Cortex of kidney (tissue), 1 donor: ENCODE data around the gene FMN1.

ENCODE experiments used
- DNase-seq: peaks from one replicate; lab custom pipeline; 2025; lab: John Stamatoyannopoulos, UW

FMN1 gene

GRCh38 chr15:33119865-33120264 is 74.6 kb downstream of the FMN1 start:
- no peak for DNase-seq

GRCh38 chr15:33119273-33119672 is 75.2 kb downstream of the FMN1 start:
- DNase-seq: no peak

DNA sequence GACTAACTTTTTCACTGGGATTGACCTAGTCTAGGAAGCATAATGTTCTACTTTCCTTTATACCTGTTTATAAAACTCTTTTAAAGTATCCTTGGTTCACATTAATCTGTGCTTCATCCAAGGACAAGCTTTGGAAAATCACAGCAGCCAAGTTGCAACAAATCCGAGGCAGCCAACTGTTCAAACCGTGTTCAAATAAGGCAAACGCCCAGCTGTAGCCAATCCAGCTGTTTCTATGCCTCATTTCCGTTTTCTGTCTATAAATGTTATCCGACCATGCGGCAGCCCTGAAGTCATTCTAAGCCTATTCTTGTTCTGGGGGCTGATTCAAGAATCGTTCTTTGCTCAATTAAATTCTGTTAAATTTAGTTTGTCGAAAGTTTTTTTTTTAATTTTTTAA is 78.3 kb downstream of the FMN1 start:
- DNase-seq: no peak

GRCh38 chr15:33115191-33115861 is 79.2 kb downstream of the FMN1 start:
- DNase-seq: no peak

DNA sequence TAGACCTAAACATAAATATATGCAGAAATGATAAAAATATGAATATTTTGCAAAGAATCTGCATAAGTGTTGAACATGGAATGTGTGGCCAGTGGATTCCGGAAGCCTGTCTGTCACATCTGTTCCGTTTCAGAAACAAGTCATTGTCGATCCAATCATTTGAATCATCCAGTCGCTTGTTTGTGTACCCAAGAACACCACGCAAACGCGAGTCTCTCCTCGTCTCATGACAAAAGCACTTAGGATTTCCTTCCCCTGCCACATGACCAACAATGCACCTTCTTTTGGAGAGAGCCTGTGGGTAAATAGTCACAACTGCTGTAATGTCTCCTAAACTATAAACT is 80.2 kb downstream of the FMN1 start:
- no peak for DNase-seq

DNA sequence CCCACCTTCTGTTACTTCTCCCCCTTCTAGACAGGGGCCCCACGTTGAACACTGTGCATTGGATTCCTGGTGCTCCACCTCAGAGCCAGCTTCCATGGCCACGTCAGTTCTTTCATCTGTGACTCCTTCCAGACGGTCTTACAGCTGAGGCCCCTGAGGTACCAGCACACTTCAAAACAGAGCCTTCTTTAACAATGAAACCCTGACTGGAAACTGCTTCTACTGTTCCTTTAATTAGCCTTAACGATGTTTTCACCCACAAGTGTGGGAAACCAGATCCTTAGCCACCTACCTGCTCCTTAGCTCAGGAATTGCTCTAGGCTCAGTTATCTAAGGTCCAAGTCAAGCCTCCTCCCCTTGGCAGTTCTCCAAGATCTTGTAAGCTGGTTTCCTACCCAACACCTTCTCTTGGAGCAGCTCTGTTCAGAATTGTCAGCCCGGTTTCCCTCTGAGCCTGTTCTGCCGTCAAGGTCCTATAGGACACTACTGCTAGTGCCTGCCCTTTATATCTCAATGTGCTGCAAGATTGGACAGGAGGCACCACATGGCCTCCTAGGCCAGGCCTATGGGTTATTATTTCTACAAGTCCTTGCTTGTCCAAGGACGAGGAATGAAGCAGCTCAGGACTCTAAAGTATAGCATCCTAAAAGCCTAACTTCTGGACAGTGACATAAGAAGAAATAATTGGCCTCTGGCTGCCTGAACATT is 80.7 kb downstream of the FMN1 start:
- no peak for DNase-seq

DNA sequence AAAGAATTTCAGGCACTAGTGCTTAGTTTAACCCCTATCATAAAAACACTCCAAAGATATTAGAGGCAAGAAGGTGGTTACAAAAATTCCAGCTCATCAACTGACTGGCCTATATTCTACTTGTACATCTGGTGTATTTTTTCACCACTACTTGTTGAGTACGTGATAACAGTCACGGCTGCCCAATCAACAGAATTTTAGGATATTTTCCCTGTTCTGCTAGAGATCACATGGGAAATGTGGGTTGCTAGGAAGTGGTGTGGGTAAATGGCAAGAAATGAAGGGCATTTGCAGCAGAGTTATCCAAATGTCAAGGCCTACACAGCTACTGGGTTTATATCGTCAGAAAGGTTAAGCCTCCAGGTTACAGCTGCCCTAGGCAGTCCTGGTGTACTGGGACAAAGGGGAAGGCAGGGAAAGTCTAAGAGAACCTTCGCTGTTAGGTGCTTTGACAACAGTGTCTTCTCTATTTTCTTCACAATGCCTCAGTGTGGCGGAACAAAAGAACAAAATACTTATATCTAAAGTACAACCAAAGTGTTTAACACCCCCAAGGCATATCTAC is 81.9 kb downstream of the FMN1 start:
- no peak for DNase-seq

DNA sequence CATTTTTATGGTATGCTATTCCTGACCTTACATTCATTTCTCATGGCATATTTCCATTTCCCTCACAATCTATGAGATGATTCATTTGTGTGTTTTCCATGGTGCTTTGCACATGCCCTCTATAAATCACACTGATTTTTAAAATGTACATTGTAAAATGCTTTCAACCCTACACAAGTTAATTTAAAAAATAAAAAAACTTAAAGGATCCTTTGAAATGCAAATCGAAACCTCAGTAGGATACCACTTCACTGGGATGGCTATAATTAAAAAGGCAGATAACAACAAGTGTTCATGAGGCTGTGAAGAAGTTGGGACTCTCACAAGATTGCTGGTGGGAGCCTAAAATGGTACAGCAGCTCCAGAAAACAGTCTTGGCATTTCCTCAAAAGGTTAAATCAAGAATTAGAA is 83.5 kb downstream of the FMN1 start:
- DNase-seq: no peak

- DNase-seq: no peak
Observed at GRCh38 chr15:33109345-33109744, 85.2 kb downstream of the FMN1 start.

DNA sequence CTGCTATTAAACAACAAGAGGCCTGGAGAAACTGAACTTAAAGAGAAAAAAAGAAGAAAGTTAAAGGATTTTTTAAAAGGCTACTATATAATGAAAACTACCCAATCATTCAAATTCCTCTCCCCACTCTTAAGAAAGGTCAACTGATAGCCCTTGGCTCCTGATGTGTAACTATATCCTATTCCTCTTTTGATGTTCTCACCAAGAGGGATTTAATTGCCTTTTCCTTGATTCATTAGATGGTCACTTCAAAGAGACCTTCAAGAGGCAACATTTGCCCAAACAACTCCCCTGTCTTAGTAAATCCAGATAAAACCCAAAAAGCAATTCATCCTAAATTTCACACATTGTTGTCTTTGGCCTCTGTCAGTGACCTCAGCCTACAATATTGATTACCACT is 86.0 kb downstream of the FMN1 start:
- DNase-seq: no peak

DNA sequence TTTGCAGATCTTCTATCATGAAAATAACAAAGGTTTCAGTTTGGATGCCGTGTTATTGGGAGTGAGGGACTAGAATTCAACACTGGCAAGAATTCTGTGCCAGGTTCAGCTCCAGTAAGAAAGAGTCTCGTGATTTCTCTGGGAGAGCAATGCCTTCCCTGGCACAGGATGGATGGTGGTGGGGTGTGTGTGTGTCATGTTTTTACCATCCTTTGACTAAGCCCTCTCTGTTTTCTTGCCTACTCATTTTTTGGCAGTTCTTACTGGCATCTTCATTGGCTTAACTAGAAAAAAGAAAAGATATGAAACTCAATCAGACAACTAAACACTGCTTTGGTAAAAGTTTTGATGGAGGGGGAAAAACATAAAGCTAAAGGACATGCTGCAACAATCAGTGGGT is 86.6 kb downstream of the FMN1 start:
- no peak for DNase-seq

DNA sequence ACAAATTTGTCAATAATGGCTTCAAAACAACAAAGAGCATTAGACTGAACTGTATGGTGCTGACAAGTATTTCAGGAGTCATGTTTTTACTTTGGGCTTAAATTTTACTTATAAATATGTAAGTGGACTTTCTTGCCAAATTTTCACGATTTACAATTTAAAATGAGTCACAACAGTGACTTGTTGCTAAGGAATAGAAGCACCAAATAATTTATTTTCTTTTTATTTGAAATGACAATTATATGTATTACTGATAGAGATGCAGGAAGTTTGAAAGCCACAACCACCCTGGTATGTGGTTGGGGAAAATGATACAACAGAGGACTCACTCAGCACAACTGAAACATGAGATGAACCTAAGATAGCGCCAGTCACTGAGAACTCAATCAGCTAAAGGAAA is 90.3 kb downstream of the FMN1 start:
- no peak for DNase-seq

- no peak for DNase-seq
Observed at GRCh38 chr15:33101036-33101435, 93.5 kb downstream of the FMN1 start.

- no peak for DNase-seq
Observed at GRCh38 chr15:33100314-33100713, 94.2 kb downstream of the FMN1 start.

- DNase-seq: no peak
Observed at GRCh38 chr15:33099739-33100138, 94.8 kb downstream of the FMN1 start.

DNA sequence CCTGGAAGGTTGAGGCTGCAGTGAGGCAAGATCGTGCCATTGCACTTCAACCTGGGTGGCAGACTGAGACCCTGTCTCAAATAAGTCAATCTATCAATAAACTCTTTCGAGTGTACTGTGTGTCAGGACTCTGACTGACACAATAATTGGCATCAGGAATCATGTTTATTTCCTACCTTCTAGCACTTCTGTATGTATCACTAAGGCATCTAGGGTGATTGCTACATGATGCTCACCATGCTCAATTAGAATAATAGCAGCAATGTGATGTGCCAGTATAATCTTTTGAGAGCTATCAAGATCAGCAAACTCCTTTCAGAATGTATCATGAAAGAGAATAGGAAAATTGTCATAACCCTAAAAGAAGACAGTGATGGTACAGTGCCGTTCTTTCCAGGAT is 95.3 kb downstream of the FMN1 start:
- no peak for DNase-seq

GRCh38 chr15:33098094-33099058 is 96.1 kb downstream of the FMN1 start:
- no peak for DNase-seq

DNA sequence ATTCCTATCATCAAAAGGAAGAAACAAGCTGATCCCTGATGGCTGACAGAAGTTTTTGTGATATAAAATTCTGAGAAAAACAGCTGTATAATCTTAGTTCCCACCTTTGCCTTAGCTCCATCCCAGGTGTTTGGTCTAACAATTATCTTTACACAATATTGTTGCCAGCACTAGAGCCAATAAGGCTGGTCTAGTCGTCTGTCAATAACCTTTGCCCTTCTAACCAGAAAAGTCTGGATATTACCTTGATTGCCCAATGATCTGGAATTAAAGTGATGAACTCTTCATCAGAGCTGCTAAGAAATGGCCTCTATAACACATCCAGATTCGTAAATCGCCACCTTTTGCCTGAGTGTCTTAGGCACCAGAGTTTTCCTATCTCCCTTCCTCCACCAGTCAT is 98.4 kb downstream of the FMN1 start:
- DNase-seq: no peak

DNA sequence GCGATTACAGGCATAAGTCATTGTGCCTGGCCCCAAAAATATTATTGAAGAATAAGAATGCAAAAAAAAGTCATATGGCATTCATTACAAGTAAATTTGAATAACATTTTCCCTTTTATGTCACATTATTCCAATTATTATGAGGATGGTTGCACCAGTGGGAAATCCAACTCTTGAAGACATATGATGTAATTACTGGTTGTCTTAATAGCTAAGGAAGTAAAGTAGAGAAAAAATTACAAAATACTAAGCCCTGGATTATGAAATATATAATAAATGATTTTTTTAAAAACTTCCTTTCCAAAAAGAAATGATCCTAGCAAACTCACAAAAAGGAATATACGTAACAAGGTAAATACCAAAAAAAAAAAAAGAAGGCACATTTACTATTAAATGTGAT is 98.9 kb downstream of the FMN1 start:
- DNase-seq: no peak

DNA sequence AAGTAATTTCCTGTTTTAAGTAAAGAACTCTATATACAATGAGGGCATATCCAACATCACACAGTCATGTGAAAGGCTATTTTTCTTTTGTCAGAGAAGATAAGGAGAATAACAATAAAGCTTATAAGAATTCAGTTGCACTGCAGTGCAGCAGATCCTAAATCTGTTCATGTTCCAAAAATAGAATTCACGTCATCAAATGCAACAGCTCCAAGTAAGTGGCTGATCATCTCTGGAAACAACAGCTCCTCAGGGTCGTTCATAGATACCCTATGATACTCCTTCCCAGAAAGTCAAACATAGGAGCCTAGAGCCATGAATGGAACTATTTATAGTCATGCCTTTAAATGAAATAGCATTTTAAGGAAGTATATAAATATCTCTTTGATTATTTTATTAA is 100.2 kb downstream of the FMN1 start:
- no peak for DNase-seq

DNA sequence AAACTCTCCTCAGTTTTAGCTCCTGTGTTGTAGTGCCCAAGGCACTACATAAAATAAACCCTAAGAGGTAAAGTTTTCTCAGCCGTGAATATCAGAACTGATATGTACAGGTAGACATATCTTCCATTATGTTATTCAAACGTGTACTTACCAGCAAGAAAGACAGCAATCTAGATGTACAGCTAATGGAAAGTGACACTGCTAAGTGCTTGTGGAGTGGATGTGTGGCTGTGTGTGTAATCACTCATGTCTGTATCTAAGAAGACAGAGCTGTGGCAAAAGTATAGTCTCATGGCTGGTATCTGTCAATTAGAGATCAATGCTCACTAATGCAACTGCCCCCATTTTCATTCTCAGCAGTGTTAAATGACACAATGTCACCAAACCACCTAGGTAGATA is 101.3 kb downstream of the FMN1 start:
- no peak for DNase-seq

DNA sequence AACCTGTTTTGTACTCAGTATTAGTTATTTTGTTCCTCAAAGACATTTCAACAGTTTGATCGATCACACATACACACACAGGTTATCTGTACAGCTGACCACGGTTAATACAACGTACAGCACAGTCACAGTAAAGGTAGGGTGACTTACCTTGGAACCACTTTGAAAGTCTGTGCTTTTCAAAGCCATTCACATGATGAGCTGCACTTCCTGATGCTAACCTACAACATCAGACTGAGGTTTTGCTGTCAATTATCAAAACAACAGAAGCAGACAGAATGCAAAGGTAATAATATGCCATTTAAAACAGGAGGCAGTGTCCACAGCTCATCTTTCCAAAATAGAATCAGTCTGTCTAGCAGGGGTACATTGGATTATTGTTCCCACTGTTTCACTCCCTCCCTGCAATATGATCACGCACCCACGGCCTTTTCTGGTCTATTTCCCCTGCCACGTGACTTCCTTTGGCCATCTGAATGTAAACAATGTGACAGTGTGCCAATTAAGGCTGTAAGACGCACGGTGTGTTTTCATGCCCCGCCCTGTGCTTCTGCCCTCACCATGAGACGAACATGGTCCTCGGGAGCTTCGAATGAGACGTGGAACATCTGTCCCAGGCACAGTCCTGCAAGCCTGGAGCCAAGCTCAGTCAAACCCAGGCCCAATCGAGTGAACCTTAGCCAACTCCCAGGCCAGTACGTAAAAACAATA is 102.4 kb downstream of the FMN1 start:
- no peak for DNase-seq
